AG09309 (cell line): ENCODE measurements around the gene SPO11.

Source experiments
- DNase-seq: peaks from one replicate; pipeline ENCODE4 v3.0.0-alpha.2; 2010; ENCODE audit warnings: low read depth
- H3K4me3 ChIP-seq: 2 replicates; pipeline ENCODE4 v1.5.1; 2011; ENCODE audit warnings: mild to moderate bottlenecking, low read depth, low read length, moderate library complexity; ENCODE audit not compliant: control insufficient read depth
- TF ChIP-seq, protein P1 (sequence below): IDR thresholded peaks from 2 replicates; pipeline ENCODE4 v1.5.1; 2011; ENCODE audit warnings: mild to moderate bottlenecking, low read depth, low read length, inconsistent platforms; ENCODE audit not compliant: insufficient read depth, control insufficient read depth; ENCODE audit errors: missing control alignments

SPO11 gene

DNA sequence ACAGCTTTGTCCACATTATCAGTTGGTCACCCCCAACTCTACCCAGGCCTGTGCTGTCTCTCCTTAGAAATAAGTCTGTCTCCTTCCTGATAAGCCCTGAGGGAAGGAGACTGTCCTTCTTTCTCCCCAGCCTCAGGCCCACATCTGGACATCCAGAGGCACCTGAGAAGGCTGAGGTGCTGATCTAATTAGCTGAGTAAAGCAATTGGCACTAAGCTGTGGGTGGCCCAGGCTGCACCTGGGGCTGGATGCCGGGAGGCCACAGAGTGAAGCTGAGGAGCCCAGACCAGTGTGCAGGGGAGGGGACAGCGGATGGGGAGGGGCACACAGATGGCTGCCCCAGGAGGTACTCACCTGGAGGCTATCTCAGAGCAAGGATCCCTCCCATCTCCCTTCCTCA, 37.0 kb upstream of the SPO11 start:
- DNase-seq = no peak
- H3K4me3 ChIP-seq = no peak overlapping the region
- TF ChIP-seq, protein P1, sequence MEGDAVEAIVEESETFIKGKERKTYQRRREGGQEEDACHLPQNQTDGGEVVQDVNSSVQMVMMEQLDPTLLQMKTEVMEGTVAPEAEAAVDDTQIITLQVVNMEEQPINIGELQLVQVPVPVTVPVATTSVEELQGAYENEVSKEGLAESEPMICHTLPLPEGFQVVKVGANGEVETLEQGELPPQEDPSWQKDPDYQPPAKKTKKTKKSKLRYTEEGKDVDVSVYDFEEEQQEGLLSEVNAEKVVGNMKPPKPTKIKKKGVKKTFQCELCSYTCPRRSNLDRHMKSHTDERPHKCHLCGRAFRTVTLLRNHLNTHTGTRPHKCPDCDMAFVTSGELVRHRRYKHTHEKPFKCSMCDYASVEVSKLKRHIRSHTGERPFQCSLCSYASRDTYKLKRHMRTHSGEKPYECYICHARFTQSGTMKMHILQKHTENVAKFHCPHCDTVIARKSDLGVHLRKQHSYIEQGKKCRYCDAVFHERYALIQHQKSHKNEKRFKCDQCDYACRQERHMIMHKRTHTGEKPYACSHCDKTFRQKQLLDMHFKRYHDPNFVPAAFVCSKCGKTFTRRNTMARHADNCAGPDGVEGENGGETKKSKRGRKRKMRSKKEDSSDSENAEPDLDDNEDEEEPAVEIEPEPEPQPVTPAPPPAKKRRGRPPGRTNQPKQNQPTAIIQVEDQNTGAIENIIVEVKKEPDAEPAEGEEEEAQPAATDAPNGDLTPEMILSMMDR = no peak

DNA sequence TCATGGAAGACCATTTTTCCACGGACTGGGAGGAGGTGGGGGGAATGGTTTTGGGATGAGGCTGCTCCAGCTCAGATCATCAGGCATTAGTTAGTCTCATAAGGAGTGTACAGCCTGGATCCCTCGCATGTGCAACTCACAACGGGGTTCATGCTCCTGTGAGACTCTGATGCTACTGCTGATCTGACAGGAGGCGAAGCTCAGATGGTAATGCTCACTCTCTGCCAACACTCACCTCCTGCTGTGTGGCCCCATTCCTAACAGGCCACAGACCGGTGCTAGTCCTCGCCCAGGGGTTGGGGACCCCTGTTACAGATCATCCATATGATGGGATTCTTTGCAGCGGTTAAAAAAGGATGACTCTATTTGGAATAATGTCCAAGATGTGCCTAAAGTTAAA, 35.6 kb upstream of the SPO11 start:
- no peak overlapping the region for H3K4me3 ChIP-seq
- no peak for DNase-seq
- TF ChIP-seq, protein P1 = no peak

DNA sequence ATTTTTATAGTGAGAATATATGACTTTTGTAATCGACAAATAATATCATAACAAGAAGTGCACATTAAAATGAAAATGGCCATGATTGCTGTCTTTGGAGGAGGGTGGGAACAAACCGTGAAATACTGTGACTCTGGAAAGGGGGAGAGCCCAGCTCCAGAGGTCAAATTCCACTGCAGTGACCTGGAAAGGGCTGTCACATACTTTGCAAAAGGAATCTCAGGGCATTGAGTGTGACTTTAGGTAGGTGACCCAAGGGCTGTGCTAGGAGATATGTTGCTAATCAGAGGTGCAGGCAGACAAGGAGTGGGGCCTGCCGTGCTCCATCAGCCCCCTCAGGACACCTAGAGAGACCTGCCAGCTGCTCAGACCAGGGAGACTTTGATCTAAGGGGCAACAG, 35.1 kb upstream of the SPO11 start:
- no peak overlapping the region for H3K4me3 ChIP-seq
- TF ChIP-seq, protein P1 = no peak
- no peak for DNase-seq

DNA sequence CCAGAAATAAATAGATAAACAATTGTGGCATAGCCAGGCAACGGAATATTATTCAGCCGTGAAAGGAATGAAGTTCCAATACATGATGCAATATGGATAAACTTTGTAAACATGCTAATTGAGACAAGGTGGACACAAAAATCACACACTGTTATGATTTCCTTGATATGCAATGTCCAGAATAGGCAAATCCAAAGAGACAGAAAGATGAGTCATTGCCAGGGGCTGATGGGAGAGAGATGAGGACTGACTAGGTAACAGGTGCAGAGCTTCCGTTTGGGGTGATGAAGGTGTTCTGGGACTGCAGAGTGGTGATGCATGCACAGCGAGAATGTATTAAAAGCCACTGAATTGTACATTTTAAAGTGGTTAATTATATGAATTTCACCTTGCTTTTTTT, 31.1 kb upstream of the SPO11 start:
- no peak for DNase-seq
- TF ChIP-seq, protein P1 = no peak
- no peak overlapping the region for H3K4me3 ChIP-seq

DNA sequence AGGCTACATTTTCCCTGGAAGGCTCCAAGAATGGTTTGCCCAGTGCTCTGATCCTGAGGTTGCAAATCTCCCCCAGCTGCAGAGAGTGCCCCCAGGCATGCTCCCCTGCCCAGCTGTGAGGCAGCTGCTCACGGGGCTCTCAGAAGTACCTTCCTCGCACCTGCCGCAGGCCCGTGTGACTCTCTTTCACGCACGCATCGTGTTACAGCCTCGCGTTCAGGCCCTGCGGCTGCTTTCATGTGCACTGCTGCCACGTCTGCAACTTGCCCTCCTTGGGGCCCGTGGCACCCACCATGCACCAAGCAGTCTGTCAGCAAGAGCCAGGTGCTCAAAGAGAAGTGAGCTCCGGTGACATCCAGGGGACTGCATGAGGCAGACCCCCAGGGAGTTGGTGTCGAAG, 28.6 kb upstream of the SPO11 start:
- H3K4me3 ChIP-seq = no peak overlapping the region
- TF ChIP-seq, protein P1 = no peak
- no peak for DNase-seq

DNA sequence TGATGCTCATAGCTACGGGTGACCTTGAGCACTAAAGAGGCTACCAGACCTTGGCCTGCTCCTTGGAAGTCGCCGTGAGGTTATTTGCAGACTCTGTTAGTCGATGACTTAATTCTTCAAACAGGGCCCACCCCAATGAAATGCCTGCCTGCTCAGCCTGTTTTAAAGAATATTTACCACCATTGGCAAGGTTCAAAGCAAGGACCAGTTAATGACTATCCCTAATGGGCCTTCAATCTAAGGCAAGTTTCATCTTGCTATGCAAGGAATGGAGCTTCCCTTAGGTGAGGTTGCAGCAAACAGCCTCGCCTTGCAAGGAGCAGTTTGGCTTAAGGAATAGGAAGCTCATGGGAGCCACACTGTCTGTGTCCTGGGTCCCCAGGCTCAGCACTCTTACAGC, 22.9 kb upstream of the SPO11 start:
- DNase-seq = no peak
- TF ChIP-seq, protein P1 = no peak
- no peak overlapping the region for H3K4me3 ChIP-seq
